HG03378 (cell line): Measurements from ENCODE around the gene KLF11.

Source experiments
- ATAC-seq: cut with Tn5 transposase; IDR thresholded peaks from one replicate; pipeline ENCODE4 v1.9.1; 2021; ENCODE audit warnings: mild to moderate bottlenecking, moderate library complexity; ENCODE audit not compliant: unreplicated experiment

The KLF11 gene

DNA sequence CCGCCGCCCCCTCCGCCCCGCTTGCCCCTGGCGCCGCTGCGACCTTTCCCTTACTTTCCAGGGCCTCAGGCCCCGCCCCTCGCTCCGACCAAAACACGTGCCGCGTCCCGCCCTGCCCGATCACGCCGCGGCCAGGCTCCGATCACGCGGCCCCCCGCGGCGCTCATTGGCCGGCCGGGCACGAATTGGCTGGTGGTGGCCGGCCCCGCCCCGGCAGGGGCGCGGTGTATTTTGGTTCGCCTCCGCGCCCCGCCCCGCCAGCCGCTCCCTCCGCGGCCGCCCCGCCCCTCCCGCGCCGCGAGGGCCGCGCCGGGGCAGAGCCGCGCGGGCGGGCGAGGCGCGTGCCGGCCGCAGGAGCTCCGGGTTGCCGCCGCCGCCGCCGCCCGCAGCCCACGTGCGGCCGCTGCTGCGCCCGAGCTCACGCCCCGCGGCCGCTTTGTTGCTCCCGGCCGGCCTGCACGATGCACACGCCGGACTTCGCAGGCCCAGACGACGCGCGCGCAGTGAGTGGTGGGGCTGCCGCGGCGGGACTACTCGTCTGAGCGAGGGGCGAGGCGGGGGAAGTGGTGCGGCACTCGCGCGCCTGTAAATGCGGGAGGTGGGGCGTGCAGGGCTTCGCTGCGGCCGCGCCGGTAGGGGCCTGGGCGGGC is at the start of gene KLF11:
KLF11 (plus strand) TSS at position 295 of the 650 bp plus-strand sequence; CDS start at position 462, 167 bp downstream.
- ATAC-seq: no peak

DNA sequence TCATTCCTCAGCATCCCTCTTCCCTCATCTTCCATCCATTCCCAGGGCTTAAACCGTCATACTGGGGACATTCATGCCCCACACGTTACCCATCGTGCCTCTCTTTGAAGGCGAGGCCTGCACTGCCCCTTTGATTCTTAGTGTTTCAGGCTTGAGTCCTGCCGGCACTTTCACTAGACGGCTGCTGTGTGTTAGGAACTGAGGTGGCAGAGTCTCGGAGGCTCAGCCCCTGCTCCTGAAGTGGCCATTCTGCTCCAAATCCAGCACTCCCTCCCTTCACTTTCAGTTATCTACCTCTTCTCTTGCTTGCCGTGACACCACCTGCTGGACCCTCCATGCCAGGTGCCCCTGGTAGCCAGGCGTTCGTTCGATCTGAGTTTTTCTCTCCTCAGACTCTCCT is 48.9 kb upstream of the KLF11 start:
- no peak for ATAC-seq

DNA sequence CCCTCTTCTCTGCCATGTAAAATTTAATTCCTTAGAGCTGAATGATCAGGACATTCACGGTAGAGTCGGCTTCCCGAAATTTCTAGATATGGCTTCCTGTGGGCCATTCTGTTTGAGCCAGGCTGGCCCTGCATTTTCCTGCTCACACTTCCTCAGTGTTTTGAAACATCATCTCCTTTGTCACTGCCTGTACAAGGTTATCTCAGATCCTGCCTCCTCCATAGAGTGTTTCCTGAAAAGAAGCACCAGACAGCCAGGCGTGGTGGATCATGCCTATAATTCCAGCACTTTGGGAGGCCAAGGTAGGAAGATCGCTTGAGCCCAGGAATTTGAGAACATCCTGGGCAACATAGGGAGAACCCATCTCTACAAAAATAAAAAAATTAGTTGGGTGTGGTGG is 48.3 kb upstream of the KLF11 start:
- ATAC-seq: no peak

DNA sequence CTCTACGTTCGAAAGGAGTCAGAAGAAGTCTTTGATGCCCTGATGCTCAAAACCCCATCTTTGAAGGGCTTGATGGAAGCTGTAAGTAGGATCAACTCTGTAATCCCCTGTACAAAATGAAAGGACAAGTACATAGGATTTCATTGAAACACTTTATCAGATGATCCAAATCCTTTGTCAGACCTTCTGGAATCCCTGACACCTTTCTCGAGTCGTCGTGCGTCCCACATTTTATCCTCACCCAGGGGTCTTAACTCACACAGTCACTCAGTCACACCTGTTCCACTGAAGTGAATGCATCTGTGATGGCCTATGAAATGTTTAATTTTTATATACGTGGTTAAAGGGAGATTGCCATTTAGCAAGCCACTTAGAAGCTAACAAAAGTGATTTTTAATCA is 47.0 kb upstream of the KLF11 start:
- no peak for ATAC-seq

DNA sequence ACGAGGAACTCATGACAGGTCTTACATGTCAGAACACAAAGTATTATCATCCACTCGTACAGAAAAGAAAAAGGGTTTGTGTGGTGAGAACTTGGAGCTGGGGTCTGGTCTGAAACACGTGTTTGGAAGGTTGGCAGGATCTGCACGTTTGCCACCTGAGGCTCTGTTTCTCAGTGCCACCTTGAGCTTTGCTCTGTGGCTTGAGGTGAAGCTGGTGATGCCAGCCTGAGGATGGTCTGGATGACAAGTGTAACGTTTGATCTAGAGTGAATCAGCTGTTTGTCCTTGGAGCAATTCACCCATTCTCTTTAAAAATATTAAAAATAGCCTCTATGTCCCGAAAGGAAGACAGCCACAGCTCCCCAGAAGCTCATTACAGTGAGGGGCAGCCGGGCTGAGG is 45.4 kb upstream of the KLF11 start:
- no peak for ATAC-seq

DNA sequence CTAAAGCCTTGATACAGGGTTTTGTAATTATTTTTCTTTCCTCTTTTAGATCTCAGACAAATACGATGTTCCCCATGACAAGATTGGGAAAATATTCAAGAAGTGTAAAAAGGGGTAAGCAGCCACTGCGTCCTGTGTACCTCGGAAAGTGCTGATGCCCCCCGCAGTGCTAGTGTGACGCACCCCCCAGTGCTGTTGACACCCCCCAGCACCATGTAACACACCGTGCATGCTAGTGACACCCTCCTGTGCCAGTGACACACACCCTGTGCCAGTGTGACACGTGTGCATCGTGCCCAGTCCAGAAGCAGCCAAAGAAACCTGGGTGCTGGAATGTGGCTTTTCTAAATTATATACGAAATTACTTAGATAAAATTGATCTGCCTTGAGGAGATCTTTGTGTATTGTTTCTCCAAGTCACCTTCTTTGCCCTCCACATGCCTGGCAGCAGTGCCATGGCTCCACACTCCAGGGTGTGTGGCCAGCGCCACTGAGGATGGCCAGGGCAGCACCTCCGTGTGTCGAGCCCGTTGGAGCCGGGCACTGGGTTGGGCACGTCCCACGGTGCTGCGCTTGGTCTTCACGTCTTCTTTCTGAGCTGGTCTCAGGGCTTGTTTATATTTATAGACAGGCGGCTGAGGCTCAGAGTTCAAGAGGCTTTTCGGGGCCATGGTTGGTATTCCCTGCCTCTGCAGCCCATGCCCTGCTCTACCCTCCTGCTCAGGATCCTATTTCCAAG is 44.3 kb upstream of the KLF11 start:
- ATAC-seq: no peak

DNA sequence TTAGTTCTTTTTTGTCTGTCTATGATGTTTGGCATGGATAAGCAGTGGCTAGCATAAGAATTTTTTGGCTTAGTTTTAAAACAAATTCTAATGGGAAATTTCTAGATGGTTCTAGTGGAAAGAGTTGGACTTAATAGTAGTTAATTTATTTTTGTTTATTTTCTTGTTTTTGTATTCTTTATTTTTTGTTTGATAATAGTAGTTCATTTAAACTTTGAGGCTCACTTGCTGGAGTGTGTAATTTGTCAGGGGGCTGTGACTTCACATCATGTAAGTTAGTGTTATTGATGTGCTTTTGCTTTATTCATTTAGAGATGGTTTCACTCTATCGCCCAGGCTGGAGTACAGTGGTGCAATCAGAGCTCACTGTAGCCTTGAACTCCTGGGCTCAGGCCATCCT is 43.7 kb upstream of the KLF11 start:
- no peak for ATAC-seq

DNA sequence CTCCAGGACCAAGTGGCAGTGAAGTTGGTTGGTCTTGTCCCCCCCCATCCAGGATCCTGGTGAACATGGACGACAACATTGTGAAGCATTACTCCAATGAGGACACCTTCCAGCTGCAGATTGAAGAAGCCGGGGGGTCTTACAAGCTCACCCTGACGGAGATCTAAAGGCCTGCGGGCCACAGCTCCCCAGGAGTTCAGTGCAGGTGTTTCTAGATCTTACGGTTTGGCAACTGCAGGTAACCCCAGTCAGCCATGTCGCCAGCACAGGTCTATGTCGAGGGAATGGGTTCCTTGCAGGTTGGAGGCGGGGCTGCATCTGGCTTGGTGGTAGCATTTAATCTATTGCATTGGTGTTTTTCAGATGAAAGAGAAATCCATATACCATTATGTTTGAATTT is 42.8 kb upstream of the KLF11 start:
- no peak for ATAC-seq

DNA sequence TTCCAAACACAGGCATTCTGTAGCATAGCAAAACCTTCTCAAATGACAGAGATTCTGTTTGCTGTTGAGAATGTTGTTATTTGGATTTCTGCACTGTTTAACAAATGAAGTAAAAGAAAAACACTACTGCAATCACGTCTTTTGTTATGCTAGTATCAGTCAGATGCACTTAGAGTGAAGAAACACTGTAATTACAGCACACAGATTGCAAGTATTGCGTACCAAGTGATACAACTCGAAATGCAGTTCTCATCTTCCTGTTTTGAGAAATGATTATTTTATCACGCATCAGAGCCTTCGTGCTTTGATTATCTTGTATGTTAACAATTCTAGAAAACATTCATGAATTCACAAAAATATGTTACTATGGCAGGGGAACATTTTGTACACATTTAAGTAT is 41.8 kb upstream of the KLF11 start:
- no peak for ATAC-seq

DNA sequence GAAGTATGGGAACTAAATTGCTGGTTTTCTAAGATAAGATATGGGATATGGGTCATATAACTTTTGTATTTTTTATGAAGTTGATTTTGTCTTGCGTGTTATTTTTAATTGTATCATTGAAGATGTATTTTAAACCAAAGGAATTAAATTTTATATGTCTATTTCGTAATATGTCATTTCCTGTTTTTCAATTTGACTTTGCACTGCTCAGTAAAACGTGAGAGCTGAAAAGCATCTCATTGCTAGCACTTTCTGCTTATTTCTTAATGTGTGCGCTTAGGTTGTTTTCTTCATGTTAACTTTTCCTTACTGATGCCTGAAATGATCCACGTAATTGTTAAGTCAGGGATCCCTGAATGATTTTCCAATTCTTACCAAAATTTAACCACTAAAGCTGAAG is 41.2 kb upstream of the KLF11 start:
- no peak for ATAC-seq

DNA sequence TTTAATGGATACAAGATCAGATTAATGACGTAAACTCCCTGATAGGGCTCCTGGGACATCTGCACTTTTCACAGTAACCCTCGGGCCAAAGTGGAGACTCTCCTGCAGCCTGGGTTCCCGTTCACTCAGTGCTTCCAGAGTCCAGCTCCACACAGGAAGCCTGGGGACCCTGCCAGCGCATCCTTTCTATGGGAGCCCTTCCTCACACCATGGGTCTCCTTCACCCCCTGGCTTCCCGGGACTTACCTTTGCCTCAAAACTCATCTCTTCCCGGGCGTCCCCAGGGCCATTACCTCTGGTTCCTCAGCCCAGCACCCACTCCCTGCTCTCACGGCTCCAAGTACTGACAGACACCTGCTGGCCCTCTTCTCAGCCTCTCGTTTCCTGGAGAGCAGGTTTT is 40.7 kb upstream of the KLF11 start:
- ATAC-seq: no peak

DNA sequence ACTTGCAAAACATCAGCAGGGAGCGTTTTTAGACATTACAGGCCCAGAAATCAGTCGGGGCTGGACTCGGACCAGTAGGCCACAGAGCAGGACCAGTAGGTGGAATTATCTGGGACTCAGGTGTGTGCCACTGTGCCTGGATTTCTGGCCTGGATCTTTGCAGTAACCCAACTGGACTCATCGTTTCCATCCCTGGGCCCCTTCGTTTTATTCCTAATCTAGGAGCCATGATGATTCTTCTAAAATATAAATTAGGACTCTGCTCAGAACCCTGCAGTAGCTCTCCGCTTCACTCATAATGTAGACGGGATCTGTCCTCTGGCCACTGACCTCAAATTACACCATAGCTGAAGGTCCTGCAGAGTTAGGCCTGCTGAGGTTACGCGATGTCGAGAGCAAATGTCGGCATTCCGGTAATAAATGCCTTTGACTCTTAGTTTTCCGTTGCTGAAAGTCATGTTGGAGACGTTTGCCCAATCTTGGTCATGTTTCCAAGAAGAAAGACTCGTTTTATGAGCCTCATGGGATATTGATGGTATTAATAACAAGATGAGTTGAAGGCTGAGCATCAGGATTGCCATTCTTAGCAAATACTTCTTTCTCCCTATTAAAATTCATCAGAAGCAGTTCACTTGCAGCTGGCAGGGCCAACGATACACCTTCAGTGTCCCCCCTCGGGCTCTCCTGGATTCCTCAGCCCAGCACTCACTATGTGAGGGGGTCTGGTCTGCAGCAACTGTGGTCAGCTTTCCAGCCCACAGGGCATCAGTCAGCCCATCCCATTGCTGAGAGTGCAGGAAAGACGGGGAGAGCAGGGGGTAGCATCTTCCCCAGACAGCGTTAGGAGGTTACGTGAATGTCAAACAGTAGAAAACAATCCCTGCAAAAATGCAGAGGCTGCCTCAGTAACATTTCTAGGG is 39.9 kb upstream of the KLF11 start:
- ATAC-seq: no peak

DNA sequence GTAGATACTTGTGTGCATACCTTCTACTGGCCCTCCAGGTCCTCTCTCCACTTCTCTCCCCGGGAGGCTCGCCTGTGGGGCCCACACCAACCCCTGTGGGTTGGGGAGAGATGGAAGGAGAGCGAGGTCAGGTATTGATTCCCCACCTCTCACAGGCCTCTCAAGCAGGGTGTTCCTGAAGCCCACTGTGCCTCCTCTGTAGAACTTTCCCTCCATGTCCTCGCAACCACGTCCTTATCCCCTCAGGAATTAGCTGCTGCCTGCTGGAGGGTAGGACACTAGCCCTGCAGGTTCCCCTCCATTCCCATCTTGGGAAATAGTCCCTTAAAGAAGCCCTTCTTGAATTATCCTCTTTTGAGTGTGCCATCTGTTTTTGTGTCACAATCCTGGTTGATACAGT is 38.9 kb upstream of the KLF11 start:
- ATAC-seq: no peak

DNA sequence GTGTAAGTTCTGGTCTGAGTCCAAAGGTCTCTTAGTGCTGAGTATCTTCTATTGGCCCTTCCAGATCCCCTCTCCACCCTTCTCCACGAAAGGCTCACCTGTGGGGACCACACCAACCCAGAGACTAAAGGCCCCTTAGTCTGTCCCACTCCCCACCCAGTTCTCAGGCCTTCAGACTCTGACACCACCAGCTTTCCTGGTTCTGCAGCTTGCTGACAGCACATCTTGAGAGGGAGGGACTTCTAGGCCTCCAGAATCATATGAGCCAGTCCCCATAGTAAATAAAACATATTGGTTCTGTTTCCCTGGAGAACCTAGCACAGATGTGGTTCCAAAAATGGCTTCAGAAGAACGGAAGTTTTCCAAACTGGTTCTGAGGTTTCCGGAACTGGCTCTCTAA is 38.5 kb upstream of the KLF11 start:
- ATAC-seq: no peak

DNA sequence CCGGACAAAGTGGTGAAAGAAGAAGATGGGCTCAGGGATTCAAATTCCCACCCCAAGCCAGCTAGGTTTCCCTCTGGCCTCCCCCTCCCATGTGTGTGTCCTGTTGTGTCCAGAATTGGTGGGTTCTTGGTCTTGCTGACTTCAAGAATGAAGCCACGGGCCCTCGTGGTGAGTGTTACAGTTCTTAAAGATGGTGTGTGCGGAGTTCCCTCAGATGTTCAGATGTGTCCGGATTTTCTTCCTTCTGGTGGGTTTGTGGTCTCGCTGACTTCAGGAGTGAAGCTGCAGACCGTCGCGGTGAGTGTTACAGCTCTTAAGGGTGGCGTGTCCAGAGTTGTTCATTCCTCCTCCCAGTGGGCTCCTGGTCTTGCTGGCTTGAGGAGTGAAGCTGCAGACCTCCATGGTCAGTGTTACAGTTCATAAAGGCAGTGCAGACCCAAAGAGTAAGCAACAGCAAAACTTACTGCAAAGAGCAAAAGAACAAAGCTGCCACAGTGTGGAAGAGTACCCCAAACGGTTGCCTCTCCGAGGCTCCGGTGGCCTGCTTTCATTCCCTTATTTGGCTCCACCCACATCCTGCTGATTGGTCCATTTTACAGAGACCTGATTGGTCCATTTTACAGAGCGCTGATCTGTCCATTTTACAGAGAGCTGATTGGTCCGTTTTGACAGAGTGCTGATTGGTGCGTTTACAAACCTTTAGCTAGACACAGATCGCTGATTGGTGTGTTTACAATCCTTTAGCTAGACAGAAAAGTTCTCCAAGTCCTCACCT is 37.7 kb upstream of the KLF11 start:
- ATAC-seq: no peak

DNA sequence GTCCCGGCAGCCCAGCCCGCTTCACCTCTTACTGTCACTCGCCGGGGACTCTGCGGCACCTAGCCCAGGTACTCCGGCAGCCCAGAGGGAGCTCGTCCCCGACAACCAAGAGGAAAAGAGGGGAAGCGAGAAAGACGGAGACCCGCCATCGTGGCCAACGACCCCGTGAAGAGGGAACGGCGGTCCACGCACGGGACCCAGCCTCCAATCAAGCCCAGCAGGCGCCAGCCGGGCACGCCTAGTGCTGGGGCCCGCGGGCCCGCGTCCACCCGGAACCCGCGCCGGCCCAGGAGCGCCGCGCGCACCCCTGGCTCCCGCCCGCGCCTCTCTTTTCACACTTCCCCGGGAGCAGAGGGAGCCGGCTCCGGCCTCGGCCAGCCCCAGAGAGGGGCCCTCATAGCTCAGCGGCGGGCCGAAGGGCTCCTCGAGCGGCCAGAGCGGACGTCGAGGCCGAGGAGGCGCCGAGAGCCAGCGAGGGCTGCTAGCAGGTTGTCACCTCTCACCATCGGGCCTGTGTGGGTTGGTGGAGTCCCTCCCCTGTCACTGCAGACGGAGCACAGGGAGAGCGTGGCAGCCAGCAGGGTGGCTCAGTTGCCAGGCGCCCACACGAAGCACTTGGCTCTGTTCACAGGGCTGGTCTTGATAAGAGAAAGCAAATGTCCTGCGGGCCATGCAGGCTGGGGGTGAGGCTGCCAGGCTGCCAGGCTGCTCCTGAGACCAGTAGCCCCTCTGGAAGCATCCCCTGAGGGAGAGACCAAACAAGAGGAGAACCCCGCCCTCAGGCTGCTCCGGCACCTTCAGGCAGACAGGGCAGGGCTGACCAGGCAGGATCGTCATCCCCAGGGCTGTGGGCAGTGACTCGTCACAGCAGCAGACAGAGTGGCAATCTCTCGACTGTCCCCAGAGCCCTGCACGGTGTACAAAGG is 36.9 kb upstream of the KLF11 start:
- no peak for ATAC-seq

DNA sequence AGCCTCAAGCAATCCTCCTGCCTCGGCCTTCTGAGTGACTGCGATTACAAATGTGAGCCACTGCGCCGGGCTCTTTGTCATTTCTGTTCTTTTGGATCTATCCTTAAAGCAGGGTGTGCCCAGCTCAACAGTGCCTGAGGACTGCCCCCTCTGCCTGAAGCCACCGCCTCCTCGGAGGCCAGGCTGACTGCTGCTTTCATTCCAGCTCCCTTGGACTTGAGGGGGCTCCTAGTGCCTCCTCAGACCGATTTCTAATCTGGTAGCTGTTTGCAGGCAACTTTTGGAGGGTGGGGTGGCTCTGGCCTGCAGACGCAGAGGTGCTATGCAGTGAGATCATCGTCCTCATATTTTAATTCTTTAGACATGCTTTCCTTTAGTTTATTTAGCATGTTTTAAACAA is 35.9 kb upstream of the KLF11 start:
- ATAC-seq: no peak

DNA sequence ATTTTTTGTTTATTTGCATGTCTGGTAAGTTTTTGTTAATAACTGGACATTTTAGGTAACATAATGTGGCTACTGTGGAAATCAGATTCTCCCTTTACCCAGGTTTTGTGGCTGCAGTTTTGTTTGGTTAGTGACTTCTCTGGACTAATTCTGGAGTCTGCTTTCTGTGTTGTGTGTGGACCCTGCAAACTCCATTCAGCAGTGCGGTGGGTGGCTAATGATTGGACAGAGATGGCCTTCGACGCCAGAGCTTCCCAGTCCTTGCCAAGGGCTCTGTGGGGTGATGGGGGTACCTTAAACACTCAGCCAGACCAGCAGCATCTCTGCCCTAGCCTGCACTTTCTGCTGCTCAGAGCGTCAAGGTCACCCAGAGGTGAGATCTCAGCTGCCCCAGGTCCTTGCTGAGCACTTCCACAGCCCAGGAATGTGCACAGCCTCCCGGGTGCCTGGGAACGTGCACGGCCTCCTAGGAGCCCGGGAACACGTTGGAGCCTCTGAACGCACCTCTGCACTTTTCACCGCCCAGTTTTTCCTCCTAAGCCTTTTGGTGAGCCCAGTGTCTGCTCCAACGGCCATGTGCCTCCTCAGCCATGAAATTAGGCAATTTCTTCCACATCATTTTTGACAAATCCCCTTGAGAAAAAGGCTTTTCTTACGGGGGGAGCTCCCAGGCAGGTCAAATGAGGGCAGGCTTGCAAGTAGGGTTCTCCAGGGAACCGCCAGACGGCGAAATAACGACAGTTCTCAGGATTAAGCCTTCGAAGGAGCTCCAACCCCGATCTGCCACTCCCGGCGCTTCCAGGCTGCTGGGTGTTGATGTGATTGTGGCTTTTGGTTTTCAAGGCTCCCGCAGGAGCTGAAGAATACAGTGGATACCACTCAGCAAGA is 35.2 kb upstream of the KLF11 start:
- ATAC-seq: no peak

DNA sequence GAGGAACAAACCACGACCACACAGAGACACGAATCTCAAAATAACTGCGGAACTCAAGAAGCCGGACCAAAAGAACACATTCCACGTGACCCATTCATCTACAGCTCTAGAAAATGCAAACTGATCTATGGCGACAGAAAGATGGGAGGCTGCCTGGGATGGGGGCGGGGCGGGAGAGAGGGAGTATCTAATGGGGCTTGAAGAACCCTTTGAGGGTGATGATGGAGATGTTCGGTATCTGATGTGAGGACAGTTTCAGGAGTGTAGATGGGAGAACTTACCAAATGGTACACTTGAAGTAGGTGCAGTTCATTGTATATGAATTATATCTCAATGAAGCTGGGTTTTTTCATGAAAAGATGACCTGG is 34.6 kb upstream of the KLF11 start:
- no peak for ATAC-seq
